Measurements from ENCODE around the gene PEPD. TPM values are rescaled to one million over a fixed set of nuclear protein-coding genes. Genes with fewer than 3 reads are reported as not detected.

The PEPD gene
- 42.7 and 65.9 TPM in 2 replicates for total RNA-seq

DNA sequence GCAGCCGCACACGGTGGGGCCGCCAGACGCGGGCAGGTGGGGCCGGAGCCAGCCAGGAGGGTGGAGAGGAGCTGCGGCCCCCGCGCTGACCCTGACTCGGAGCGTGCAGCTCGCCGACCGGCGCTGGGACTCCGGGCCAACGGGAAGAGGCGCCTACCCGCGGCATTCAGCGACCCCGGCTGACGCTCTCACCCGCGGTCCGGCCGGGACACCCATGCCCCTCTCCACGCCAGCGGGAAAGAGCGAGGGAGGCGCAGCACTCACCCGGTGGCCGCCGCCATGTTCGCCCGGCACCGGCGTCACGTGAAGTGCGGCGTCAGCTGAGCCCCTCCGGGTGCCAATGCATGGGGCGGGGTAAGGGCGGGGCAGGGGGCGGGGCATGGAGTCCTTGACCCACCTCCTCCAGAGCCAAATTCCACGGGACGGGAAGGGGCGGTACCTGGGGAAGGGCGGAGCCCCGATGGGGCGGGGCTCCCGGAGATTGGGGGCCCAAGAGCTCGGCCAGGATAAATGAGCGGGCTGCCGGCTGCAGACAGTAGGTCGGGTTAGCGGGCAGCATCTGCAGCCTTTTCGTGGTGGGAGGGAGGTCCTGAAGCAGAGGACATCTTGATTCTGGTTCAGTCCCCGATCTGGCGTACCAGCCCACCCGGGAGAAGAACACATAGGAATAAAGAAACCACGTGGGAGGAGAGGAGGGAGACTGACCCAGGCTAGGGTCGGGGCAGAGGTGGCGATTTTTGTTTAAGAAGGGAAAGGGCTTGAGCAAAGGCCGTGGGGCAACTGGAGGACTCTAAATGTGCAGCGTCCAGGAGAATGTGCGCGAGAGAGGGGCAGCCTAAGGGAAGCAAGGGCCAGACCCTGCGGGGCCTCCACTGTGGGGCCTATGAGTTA, at the start of gene PEPD:
PEPD (minus strand) TSS at position 312 of the 891 bp plus-strand sequence; CDS start at position 281, 31 bp downstream.

DNA sequence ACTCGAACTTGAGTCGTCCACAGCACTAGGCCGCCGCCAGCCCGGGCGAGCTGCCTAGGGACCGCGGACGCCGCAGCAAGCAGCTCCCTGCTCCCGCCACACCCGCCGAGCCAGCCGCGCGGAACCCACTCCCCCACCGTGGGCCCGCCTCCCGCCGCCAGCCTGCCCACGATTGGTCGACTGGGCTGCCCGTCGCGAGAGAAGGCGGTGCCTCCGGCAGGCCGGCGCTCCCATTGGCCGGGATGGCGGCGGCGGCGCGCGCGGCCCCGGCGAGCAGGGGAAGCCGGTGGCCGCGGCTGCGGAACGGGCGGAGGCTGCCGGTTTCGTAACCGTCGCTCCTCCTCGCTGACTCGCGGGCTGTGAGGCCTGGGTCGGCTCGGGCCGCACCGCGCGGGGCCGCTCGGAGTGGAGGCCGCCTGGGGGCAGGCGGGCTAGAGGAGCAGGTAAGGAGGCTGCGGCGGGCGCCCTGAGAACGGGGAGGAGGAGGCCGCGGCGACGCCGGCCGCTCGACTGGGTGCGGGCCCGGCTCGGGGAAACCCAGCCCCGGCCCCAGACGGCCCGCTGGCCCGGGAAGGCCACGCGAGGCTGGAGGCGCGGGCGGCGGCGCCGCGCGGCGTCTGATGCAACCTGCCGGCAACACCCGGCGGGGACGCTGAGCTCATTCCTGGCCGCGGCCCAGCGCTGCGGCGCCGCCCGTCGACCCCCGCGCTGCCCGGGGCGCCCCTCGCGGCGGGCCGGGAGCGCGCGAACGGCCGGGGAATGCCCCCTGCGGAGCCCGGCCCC, 147.9 kb downstream of the PEPD start, which contains the start of gene CEBPG:
CEBPG (plus strand) TSS at position 257 of the 783 bp plus-strand sequence. CDS start 5,531 bp downstream, outside the sequence.

Other genes with a start within 250 kb of the PEPD start
- 0.86 and 1.7 TPM in 2 replicates for gene CEBPA, start 219.3 kb downstream of the PEPD start, total RNA-seq
- 20.6 and 26.9 TPM in 2 replicates for gene CEBPG, start 148.1 kb downstream of the PEPD start, total RNA-seq
- under 0.01 TPM in 1 of 2 replicates, not detected in the other for gene CHST8, start 100.2 kb upstream of the PEPD start, total RNA-seq

Data from articular chondrocyte of knee joint (primary cell).